G401 (cell line): Measurements from ENCODE around the gene FAHD2A. TPM values are rescaled to one million over a fixed set of nuclear protein-coding genes. Genes with fewer than 3 reads are reported as not detected.
"Not testable (repeated sequence)": the region's sequence is repeated elsewhere in the genome, so short reads cannot be mapped to it uniquely, and the experiment has no call there.

ENCODE experiments used
- DNase-seq: peaks from one replicate; pipeline ENCODE4 v3.0.0-alpha.2; 2015; ENCODE audit warnings: low spot score
- in situ Hi-C: cut with HindIII; loops from 2 replicates; pipeline ENCODE4 v1.10.0; 2016; ENCODE audit warnings: low sequenced_read_pairs, mixed read lengths
- total RNA-seq: library from RNA; depleted of rRNA; stranded (reverse); fragments of >200 nt; shearing (Covaris generic); gene quantifications from 2 replicates; pipeline ENCODE4 v1.2.3, GENCODE V29; 2014; rRNA removed

Gene FAHD2A, protein sequence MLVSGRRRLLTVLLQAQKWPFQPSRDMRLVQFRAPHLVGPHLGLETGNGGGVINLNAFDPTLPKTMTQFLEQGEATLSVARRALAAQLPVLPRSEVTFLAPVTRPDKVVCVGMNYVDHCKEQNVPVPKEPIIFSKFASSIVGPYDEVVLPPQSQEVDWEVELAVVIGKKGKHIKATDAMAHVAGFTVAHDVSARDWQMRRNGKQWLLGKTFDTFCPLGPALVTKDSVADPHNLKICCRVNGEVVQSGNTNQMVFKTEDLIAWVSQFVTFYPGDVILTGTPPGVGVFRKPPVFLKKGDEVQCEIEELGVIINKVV
- 50.9 and 65.5 TPM in 2 replicates for total RNA-seq

- in situ Hi-C loops: no loop called here
- DNase-seq: peak; percentile 94
These were observed at the start of gene FAHD2A for GRCh38 chr2:95402370-95403203. FAHD2A (plus strand) TSS chr2:95402708; CDS start chr2:95405559, 2,851 bp downstream.

GRCh38 chr2:95353055-95353575 is 49.4 kb upstream of the FAHD2A start:
- in situ Hi-C loops: no loop called here
- DNase-seq: no peak

- DNase-seq: no peak
- in situ Hi-C loops: no loop called here
These were observed 48.7 kb upstream of the FAHD2A start for GRCh38 chr2:95353613-95354468.

- in situ Hi-C loops: no loop called here
- no peak for DNase-seq
These were observed 48.0 kb upstream of the FAHD2A start for GRCh38 chr2:95354469-95354901.

- no peak for DNase-seq
- in situ Hi-C loops: no loop called here
These were observed 47.6 kb upstream of the FAHD2A start for GRCh38 chr2:95354925-95355324.

DNA sequence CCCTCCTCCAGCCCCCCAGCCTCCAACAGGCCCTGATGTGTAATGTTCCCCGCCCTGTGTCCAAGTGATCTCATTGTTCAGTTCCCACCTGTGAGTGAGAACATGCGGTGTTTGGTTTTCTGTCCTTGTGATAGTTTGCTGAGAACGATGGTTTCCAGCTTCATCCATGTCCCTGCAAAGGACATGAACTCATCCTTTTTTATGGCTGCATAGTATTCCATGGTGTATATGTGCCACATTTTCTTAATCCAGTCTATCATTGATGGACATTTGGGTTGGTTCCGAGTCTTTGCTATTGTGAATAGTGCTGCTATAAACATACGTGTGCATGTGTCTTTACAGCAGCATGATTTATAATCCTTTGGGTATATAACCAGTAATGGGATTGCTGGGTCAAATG is 47.0 kb upstream of the FAHD2A start:
- DNase-seq, in situ Hi-C loops: not testable (repeated sequence)

DNA sequence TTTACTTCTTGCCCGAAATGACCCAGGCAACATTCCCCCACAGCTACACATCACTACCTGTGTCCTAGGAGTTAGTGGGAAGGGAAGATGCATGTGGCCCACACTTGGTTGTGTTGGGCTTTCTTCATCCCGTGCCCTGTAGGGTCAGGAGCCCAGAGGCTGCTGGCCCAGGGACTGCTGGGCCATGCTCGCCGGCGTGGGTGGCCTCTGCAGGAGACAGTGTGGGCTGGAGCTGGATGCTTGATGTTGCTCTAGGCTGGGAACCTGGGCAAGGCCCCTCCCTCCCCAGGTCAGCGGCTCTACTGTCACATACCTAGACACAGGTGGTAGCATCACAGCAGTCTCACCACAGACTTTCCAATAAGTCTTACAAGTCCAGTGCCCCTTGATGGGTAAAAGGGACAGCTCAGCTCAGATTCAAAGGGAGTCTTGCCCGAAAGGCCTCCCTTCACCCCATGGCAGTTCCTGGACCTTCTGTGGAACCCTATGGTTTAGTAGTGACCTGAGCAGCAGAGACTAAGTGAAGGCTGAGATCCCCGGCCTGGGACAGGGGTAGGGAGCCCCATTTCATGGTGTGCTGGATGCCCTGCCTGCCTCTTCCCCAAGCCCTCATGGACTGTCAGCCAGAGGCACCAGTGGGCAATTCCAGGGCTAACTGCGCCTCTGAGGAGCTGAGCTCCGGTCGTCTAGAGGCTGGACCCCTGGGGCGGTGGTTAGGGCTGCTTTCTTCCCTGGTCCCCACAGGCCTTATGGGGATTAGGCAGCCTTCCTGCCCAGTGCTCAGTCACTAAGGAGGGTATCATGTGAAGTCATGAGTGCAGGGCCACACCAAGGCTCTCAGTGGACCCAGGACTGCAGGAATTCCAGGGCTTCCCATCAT is 45.4 kb upstream of the FAHD2A start:
- no peak for DNase-seq
- in situ Hi-C loops: no loop called here

DNA sequence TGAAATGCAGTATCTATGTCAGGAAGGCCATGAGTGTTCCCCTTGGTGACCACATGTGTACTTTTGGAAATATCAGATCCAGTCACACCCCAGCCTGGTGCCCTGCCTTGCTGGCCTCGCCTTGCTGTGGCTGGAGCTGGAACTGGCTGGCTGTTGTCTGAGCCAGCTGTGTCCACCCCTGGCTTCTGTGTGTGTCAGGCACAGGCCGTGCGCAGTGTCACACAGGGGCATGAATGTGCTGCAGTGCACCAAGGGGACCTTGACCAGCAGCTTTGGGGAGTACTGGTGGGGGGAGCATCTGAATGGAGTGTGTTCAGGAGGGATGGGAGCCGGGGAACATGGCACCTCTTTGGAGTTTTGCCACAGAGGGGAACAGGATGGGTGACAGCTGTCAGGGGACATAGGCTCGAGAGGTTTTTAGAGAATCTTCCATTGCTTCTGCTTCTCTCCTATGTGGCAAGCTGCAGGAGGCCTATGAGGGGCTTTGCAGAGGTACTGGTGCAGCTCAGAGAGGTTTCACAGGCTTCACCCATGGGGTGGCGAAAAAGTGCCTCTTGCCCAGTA is 44.7 kb upstream of the FAHD2A start:
- DNase-seq: no peak
- in situ Hi-C loops: no loop called here

DNA sequence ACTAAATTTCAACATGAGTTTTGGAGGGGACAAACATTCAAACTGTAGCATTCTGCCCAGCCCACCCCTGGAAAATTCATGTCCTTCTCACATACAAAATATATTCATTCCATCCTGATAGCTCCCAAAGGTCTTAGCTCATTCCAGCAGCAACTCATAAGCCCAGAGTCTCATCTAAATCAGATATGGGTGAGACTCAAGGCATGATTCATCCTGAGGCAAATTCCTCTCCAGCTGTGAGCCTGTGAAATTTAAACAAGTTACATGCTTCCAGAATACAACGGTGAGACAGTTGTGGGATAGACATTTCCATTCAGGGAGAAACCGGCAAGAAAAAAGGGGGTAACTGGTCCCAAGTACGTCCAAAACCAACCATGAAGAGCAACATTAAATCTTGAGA is 43.5 kb upstream of the FAHD2A start:
- DNase-seq: no peak
- in situ Hi-C loops: no loop called here

GRCh38 chr2:95359501-95359930 is 43.0 kb upstream of the FAHD2A start:
- DNase-seq: no peak
- in situ Hi-C loops: no loop called here

- in situ Hi-C loops: no loop called here
- no peak for DNase-seq
These were observed 41.1 kb upstream of the FAHD2A start for GRCh38 chr2:95361216-95361980.

DNA sequence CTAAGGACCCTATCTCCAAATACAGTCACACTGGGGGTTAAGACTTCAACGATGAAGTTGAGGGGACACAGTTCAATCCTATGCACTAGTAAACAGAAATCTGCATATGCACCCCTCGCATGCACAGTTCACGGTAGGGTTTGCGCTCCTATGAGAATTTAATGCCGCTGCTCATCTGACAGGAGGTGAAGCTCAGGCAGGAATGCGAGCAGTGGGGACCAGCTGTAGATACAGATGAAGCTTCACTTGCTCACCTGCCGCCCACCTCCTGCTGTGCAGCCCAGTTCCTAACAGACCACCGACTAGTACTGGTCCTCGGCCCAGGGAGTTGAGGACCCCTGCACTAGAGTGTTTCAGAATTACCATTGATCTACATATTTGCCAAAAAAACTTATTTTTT is 40.0 kb upstream of the FAHD2A start:
- in situ Hi-C loops: no loop called here
- DNase-seq: no peak

DNA sequence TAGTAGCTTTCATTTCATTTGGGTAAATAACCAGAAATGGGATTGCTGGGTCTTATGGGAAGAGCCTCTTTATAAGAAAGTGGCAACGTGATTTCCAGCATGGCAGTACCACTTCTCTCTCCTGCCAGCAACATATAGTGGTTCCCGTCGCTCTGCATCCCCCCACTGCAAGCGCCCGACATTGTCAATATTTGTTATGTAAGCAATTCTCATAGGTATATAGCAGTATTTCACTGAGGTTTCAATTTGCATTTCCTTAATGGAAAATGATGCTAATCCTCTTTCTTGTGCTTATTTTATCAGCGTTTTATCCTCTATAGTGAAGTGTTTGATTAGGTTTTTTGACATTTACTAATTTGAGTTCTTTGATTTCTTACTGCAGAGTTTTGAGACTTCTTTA is 36.0 kb upstream of the FAHD2A start:
- in situ Hi-C loops: no loop called here
- DNase-seq: no peak

GRCh38 chr2:95372216-95372829 is 30.2 kb upstream of the FAHD2A start:
- in situ Hi-C loops: no loop called here
- DNase-seq: no peak

DNA sequence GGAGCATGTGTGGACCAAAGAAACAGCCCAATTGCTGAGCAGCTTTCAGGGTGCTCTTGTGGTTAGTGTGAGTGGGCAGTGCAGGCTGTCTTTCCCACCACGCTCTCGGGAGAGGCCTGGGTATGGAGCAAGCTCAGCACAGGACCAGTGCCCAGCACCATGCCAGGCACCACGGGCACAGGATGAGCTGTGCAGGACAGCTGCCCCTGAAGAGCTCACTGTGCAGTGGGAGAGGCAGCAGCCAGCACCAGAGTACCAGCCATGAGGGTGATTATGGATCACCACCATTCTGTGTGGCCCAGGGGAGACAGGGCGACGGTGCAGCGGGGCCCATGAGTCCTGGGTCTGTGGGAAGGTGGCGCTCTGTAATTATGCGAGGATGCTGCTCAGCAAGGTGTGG is 29.7 kb upstream of the FAHD2A start:
- DNase-seq: no peak
- in situ Hi-C loops: no loop called here

GRCh38 chr2:95374029-95374428 is 28.5 kb upstream of the FAHD2A start:
- no peak for DNase-seq

DNA sequence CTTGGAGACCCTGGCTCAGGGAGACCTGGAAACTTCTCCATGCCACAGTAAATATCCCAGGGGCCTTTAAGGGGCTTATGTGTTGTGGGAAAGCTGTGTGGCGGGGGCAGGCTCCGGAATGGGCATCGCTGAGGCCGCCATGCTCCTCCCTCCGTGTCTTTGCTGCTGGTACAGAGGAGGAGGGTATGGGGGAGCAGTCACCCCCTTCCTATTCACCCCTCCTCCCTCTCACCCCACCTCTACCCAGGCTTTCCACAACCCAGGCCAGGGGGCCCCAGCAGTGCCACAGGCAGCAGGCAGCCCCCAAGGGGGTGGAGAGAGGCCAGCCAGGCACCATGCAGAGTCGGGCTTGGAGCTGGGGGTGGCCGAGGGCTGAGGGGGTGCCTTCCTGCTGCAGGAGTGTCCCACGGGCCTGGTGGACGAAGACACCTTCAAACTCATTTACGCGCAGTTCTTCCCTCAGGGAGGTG is 28.0 kb upstream of the FAHD2A start:
- DNase-seq: no peak
- in situ Hi-C loops: no loop called here

More at GRCh38 chr2:95374029-95374428, 28.5 kb upstream of the FAHD2A start:
- in situ Hi-C loops: no loop called here
